CD4-positive, alpha-beta T cell treated with Interleukin-15 for 1 hour (primary cell): Measurements from ENCODE around the gene C22orf42.
"Not testable (repeated sequence)": the region's sequence is repeated elsewhere in the genome, so short reads cannot be mapped to it uniquely, and the experiment has no call there.

Experiments
- DNase-seq: peaks from one replicate; pipeline ENCODE4 v3.0.0-alpha.2; 2020

The C22orf42 gene

GRCh38 chr22:32158712-32159533 is at the start of gene C22orf42:
C22orf42 (minus strand) TSS chr22:32159303; CDS start chr22:32159215, 88 bp downstream.
- no peak for DNase-seq

- no peak for DNase-seq
These were observed 49.6 kb upstream of the C22orf42 start for GRCh38 chr22:32208681-32209080.

- no peak for DNase-seq
These were observed 48.9 kb upstream of the C22orf42 start for GRCh38 chr22:32207971-32208480.

- DNase-seq: peak; percentile 31
These were observed 48.0 kb upstream of the C22orf42 start for GRCh38 chr22:32206774-32207758.

- DNase-seq: no peak
These were observed 47.1 kb upstream of the C22orf42 start for GRCh38 chr22:32205974-32206773.

- DNase-seq: peak; percentile 35
These were observed 46.0 kb upstream of the C22orf42 start, which contains the start of gene RFPL2 for GRCh38 chr22:32204856-32205722. RFPL2 (minus strand) TSS chr22:32205073; CDS start chr22:32202451, 2,622 bp downstream.

GRCh38 chr22:32204040-32204855 is 45.1 kb upstream of the C22orf42 start:
- DNase-seq: no peak

- no peak for DNase-seq
These were observed 44.3 kb upstream of the C22orf42 start for GRCh38 chr22:32203181-32204039.

- peak; percentile 38 for DNase-seq
These were observed 43.6 kb upstream of the C22orf42 start for GRCh38 chr22:32202539-32203180.

- DNase-seq: no peak
These were observed 43.0 kb upstream of the C22orf42 start for GRCh38 chr22:32202161-32202538.

GRCh38 chr22:32200752-32201151 is 41.6 kb upstream of the C22orf42 start:
- DNase-seq: no peak

GRCh38 chr22:32199961-32200360 is 40.9 kb upstream of the C22orf42 start:
- no peak for DNase-seq

GRCh38 chr22:32199341-32199740 is 40.2 kb upstream of the C22orf42 start:
- no peak for DNase-seq

GRCh38 chr22:32197553-32198226 is 38.6 kb upstream of the C22orf42 start:
- not testable (repeated sequence) for DNase-seq

GRCh38 chr22:32195900-32196299 is 36.8 kb upstream of the C22orf42 start:
- not testable (repeated sequence) for DNase-seq

GRCh38 chr22:32193346-32193745 is 34.2 kb upstream of the C22orf42 start:
- not testable (repeated sequence) for DNase-seq

- DNase-seq: not testable (repeated sequence)
These were observed 31.9 kb upstream of the C22orf42 start for GRCh38 chr22:32191021-32191420.

- DNase-seq: no peak
These were observed 26.7 kb upstream of the C22orf42 start for GRCh38 chr22:32185821-32186220.
